Muscle of leg (tissue), 11 donors: Measurements from ENCODE around the gene TTC1. TPM values are rescaled to one million over a fixed set of nuclear protein-coding genes. Genes with fewer than 3 reads are reported as not detected.
"Not testable (repeated sequence)": the region's sequence is repeated elsewhere in the genome, so short reads cannot be mapped to it uniquely, and the experiment has no call there.

ENCODE experiments used
- DNase-seq: peaks from one replicate; pipeline ENCODE4 v3.0.0; 2013
- H3K27ac ChIP-seq: one replicate; pipeline ENCODE4 v1.5.1; 2013; ENCODE audit warnings: mild to moderate bottlenecking, low read length, control low read depth
- H3K27me3 ChIP-seq: one replicate; pipeline ENCODE4 v1.6.1; 2013; ENCODE audit warnings: low read length; ENCODE audit not compliant: control insufficient read depth, insufficient read depth
- H3K36me3 ChIP-seq: one replicate; pipeline ENCODE4 v1.6.1; 2013; ENCODE audit warnings: low read length; ENCODE audit not compliant: control insufficient read depth, insufficient read depth
- H3K4me1 ChIP-seq: one replicate; pipeline ENCODE4 v1.6.1; 2013; ENCODE audit warnings: low read length; ENCODE audit not compliant: control insufficient read depth, insufficient read depth
- H3K4me3 ChIP-seq: one replicate; pipeline ENCODE4 v1.5.1; 2013; ENCODE audit warnings: low read length, control low read depth
- H3K9me3 ChIP-seq: replicated peaks from 2 replicates; pipeline ENCODE4 v1.6.1; 2013; ENCODE audit warnings: low read depth, low read length; ENCODE audit not compliant: control insufficient read depth
- WGBS: methylation state at CpG from one replicate; pipeline ENCODE4 v1.1.5; 2013; ENCODE audit warnings: missing lambda C conversion rate; ENCODE audit not compliant: insufficient coverage; 5-methylcytosine and 5-hydroxymethylcytosine counted together
- polyA plus RNA-seq, 8 donors: library from polyadenylated mRNA; unstranded; fragments of 120-200 nt; gene quantifications; one replicate each; pipeline versions ENCODE4 v1.2.1 to v1.2.3, GENCODE V29; 2013; ENCODE audit warnings: inconsistent platforms in 1 of 8, low replicate concordance in 1 of 8; ENCODE audit not compliant: insufficient read length in 8 of 8, insufficient read depth in 1 of 8
- total RNA-seq: library from RNA; stranded (reverse); fragments of 120-200 nt; gene quantifications from one replicate; pipeline ENCODE4 v1.2.4, GENCODE V29; 2013

TTC1 gene
- total and polyA plus RNA-seq, 9 donors: 41.3 to 47.5 (median 44.4) TPM

DNA sequence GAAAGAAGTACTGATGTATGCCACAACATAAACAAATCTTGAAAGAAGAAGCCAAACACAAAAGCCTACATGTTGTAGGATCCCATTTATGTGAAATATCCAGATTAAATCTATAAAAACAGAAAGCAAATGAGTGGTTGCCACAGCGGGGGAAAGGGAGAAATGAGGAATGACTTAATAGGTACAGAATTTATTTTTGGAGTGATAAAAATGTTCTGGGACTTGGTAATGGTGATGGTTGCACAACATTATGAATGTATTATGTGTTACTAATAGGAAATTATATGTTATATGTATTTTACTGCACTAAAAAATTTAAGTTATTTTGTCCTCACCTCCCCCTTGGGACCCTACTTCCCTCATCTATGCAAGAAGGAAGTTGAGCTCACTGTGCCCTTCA, 16.4 kb upstream of the TTC1 start:
- WGBS: no CpG with 5 or more reads among the region's 1 CpG
- H3K9me3 ChIP-seq: peaks cover 6% of the 10 kb centered on the region
- no peaks in the 10 kb centered on the region for H3K4me1 ChIP-seq
- no peak overlapping the region for H3K4me3 ChIP-seq
- H3K36me3 ChIP-seq: no peaks in the 10 kb centered on the region
- no peak overlapping the region for H3K27ac ChIP-seq
- H3K27me3 ChIP-seq: peaks cover 12% of the 10 kb centered on the region
- no peak for DNase-seq

DNA sequence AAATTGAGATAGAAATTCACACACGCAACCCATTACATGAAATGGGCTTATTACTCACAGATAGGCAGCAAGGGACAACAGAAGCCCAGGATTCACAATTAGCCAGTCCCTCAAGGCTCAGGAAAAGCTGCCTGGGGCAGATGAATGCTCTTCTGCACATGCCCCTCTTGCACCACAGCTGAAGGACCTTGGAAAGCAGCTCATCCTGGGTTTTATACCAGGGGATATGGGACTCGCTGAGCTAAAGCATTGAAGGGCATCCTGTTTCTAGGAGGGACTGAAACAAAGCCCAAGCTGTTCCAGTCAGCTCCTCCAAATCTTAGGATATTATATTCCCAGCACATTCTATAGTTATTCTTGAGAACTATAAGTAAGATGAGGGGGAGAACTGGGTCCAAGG, 15.7 kb upstream of the TTC1 start:
- no peak for DNase-seq

DNA sequence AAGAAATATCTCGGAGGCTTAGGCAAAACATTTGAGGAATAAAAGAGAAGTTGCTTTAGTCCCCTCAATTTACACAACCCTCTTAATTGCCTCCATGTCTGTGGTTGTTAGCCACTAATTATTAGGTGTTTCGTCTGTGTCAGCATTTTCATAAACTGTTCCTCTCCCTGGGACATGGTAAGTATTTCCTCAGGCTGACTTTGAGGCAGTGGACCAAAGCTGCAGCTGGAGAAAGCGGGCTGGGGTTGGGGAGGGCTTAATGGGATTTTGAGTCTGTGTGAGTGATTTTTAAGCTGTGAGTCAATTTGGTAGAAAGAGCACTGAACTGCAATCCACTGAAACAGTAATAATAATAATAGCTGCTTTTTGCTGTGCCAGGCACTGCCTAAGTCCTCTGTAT, 13.0 kb upstream of the TTC1 start:
- H3K4me1 ChIP-seq: no peaks in the 10 kb centered on the region
- WGBS: no CpG with 5 or more reads among the region's 3 CpGs

More for the DNA sequence above, 15.7 kb upstream of the TTC1 start:
- no peak overlapping the region for H3K27ac ChIP-seq
- peaks cover 6% of the 10 kb centered on the region for H3K9me3 ChIP-seq
- no peaks in the 10 kb centered on the region for H3K36me3 ChIP-seq
- peaks cover 5% of the 10 kb centered on the region for H3K27me3 ChIP-seq
- 100% methylated on average over 1 of the region's 2 CpGs for WGBS
- H3K4me1 ChIP-seq: no peaks in the 10 kb centered on the region
- H3K4me3 ChIP-seq: no peak overlapping the region

DNA sequence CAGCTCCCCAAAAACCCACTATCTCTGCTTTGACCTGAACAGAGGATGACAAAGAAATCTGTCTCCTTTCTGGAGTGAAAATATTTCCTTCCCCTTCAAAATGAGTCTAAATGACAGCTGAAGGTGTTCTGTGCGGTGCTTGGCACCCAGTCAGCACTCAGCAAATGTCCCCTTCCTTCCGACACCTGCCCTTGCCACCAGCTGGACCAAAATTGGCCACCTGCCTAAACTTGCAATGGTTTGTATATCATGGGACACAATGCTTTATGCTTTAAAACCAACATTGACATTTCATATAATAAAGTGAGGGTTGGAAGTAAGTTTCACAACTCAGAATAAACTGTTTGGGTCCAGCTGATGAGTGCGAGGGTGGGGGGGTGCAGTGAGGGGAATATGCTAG, 7.5 kb upstream of the TTC1 start:
- 89% methylated on average over 1 of the region's 3 CpGs for WGBS
- peak; percentile 46 for DNase-seq
- no peaks in the 10 kb centered on the region for H3K36me3 ChIP-seq
- no peak overlapping the region for H3K4me3 ChIP-seq
- peak overlapping the region; percentile 15 for H3K27ac ChIP-seq
- H3K9me3 ChIP-seq: no peaks in the 10 kb centered on the region
- H3K4me1 ChIP-seq: peaks cover 7% of the 10 kb centered on the region
- H3K27me3 ChIP-seq: peaks cover 2% of the 10 kb centered on the region

More for the DNA sequence above, 13.0 kb upstream of the TTC1 start:
- Histone ChIP-seq H3K36me3 (no peaks in the 10 kb centered on the region), H3K4me3 (no peak overlapping the region), H3K27ac (no peak overlapping the region), H3K27me3 (peaks cover 2% of the 10 kb centered on the region), H3K9me3 (peaks cover 6% of the 10 kb centered on the region)
- no peak for DNase-seq

DNA sequence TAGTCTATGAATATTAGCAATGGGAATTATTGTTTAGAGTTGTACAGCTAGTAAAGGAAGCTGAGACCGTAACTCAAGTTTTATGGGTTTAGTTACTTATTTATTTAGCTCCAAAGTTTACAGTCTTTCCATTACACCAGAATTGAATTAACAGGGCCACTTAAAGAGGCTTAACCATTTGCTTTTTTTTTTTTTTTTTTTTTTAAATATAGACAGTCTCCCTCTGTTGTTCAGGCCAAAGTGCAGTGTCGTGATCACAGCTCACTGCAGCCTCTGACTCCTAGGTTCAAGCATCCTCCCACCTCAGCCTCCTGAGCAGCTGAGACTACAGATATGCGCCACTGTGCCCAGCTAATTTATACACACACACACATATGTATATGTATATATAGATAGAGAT, 1.4 kb upstream of the TTC1 start:
- Histone ChIP-seq H3K9me3 (no peaks in the 10 kb centered on the region), H3K4me1 (peaks cover 9% of the 10 kb centered on the region)
- WGBS: no CpG with 5 or more reads among the region's 3 CpGs

DNA sequence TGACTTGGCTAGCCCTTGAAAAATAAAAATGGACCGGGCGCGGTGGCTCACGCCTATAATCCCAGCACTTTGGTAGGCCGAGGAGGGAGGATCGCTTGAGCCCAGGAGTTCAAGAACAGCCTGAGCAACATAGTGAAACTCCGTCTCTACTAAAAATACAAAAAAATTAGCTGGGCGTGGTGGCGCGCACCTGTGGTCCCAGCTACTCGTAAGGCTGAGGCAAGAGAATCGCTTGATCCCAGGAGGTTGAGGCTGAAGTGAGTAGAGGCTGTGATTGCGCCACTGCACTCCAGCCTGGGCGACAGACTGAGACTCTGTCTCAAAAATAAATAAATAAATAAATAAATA, 436 bp upstream of the TTC1 start:
- H3K27me3 ChIP-seq: not testable (repeated sequence)

More for the DNA sequence above, 1.4 kb upstream of the TTC1 start:
- Histone ChIP-seq H3K36me3 (peaks cover 9% of the 10 kb centered on the region), H3K4me3 (no peak overlapping the region), H3K27me3 (no peaks in the 10 kb centered on the region), H3K27ac (no peak overlapping the region)
- DNase-seq: no peak

DNA sequence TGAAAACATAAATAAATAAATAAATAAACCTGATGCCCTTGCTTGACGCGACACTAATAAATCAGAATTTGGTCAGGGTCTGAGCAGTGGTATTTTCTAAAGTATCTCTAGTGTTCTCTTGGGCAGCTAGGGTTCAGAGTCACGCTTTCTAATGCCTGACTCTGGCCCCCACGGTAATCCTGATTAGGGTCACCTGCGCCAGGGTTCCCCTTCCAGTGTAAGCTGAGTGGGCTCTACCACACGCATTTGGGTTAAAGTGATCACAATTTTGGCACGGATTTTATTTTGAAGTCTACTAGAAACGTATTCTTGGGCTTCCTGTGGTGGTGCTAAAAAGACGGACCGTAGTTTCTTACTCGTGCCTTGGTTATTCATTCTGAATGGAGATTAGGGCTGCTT, 651 bp downstream of the TTC1 start:
- no peak overlapping the region for H3K27ac ChIP-seq
- 8% methylated on average over 7 of the region's 11 CpGs for WGBS
- H3K36me3 ChIP-seq: peaks cover 9% of the 10 kb centered on the region
- peak overlapping the region; percentile 89 for H3K4me3 ChIP-seq
- DNase-seq: peak; percentile 4
- no peaks in the 10 kb centered on the region for H3K9me3 ChIP-seq
- no peaks in the 10 kb centered on the region for H3K27me3 ChIP-seq
- peaks cover 9% of the 10 kb centered on the region for H3K4me1 ChIP-seq

More for the DNA sequence above, 436 bp upstream of the TTC1 start:
- not testable (repeated sequence) for H3K36me3 ChIP-seq, H3K27ac ChIP-seq, H3K9me3 ChIP-seq, DNase-seq, H3K4me1 ChIP-seq
- H3K4me3 ChIP-seq: peak overlapping the region; percentile 89
- 100% methylated on average over 2 of the region's 14 CpGs for WGBS

DNA sequence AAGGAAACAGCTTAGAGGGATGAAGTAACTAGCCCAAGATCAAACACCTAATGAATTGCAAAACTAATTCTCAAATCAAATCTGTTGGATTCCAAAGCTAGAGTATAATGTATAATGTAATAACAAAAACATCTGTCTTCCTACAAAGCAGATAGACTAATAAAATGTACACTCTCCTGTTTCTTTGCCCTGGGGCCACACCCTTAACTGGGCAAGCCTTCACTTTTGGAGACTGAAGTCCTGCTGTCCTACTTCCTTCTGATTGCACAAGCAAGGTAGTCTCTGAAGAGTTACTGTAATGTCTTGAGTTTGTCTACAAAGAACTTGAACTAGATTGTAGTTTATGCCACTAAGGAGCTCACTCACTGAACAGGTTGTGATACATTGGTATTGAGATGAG, 2.5 kb downstream of the TTC1 start:
- peaks cover 20% of the 10 kb centered on the region for H3K36me3 ChIP-seq
- H3K4me3 ChIP-seq: no peak overlapping the region
- no peak for DNase-seq
- no peaks in the 10 kb centered on the region for H3K9me3 ChIP-seq
- H3K27me3 ChIP-seq: no peaks in the 10 kb centered on the region
- no peak overlapping the region for H3K27ac ChIP-seq
- H3K4me1 ChIP-seq: peaks cover 9% of the 10 kb centered on the region

DNA sequence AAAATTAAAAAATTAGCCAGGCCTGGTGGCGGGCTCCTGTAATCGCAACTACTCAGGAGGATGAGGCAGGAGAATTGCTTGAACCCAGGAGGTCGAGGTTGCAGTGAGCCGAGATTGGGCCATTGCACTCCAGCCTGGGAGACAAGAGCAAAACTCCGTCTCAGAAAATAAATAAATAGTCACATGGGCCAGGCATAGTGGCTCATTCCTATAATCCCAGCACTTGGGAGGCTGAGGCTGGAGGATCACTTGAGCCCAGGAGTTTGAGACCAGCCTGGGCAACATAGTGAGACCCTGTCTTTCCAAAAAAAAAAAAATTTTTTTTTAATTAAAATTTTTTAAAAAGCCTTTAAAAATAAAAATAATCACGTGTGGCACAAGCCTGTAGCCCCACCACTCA, 5.3 kb downstream of the TTC1 start:
- not testable (repeated sequence) for H3K27me3 ChIP-seq, DNase-seq, H3K27ac ChIP-seq, H3K4me1 ChIP-seq, H3K4me3 ChIP-seq, H3K9me3 ChIP-seq
- whole genome bisulfite sequencing: 100% methylated on average over 3 of the region's 6 CpGs
- peaks cover 31% of the 10 kb centered on the region for H3K36me3 ChIP-seq

DNA sequence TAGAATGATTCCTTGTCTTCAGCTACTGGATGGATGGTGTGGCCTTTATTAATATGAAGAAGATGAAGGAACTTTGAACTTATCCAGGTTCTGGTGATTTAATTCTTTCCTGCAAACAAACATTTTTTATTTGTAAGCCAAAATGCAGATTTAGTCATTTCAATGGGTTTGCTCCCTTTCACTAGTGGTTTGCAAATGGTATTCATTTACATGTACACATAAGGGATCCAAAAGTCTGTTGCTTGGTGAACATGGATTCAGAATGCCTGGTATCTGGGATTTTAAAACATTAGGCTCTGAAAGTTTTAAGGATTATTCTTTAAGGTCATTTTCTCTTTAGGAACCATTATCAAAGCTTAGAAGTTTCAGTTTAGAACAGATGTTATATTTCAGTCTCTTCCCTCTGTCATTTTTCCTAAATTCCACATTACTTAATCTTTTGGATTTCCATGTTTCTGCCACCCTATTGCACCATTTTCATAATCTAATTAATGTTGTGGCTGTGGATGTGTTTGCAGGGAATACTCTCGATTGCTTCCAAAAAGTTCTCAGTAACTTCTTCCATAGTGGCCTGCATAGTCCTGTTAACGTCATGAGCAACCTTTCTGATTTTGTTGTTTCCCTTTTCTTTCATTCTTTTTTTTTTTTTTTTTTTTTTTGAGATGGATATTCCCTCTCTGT, 10.1 kb downstream of the TTC1 start:
- WGBS: no CpG with 5 or more reads among the region's 2 CpGs
- Histone ChIP-seq H3K9me3 (no peaks in the 10 kb centered on the region), H3K4me1 (no peaks in the 10 kb centered on the region), H3K27me3 (no peaks in the 10 kb centered on the region), H3K27ac (no peak overlapping the region), H3K36me3 (peaks cover 33% of the 10 kb centered on the region), H3K4me3 (no peak overlapping the region)
- DNase-seq: no peak

DNA sequence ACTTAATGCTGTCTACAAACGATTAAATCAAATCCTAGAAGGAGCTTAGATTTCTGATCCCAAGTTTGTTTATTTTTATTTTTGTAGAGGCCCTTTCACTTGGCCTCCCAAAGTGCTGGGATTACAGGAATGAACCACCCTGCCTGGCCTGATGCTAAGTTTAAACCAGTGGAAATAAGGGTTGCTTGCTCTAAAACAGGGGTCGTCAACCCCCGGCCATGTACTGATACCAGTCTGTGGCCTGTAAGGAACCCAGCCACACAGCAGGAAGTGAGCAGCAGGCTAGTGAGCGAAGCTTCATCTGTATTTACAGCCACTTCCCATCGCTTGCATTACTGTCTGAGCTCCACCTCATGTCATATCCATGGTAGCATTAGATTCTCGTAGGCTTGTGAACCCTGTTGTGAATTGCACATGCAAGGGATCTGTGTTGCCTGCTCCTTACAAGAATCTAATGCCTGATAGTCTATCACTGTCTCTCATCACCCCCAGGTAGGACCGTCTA, 11.4 kb downstream of the TTC1 start:
- Histone ChIP-seq H3K36me3 (peaks cover 31% of the 10 kb centered on the region), H3K27ac (no peak overlapping the region), H3K9me3 (no peaks in the 10 kb centered on the region), H3K27me3 (no peaks in the 10 kb centered on the region), H3K4me1 (no peaks in the 10 kb centered on the region), H3K4me3 (no peak overlapping the region)
- WGBS: 87% methylated on average over 5 of the region's 7 CpGs
- DNase-seq: no peak
